ENCODE results near the gene PDE6D. TPM values are rescaled to one million over a fixed set of nuclear protein-coding genes. Genes with fewer than 3 reads are reported as not detected.

PDE6D gene
- 28.9 and 30.1 TPM in 2 replicates for total RNA-seq (2014; rRNA removed; shearing (Covaris generic))

- peaks cover 2% of the 10 kb centered on the region for H3K27me3 ChIP-seq (ENCODE audit: control insufficient read depth, insufficient read depth, low read length)
- H3K4me3 ChIP-seq (ENCODE audit: insufficient read depth, low read depth, low read length), result peak within 1 kb of the TSS; percentile 78
- no peaks in the 10 kb centered on the region for H3K36me3 ChIP-seq (replicated peaks; ENCODE audit: control insufficient read depth, insufficient read depth, low read length)
- DNase-seq, result peak; percentile 99
Observed at GRCh38 chr2:231780909-231781797, at the start of gene PDE6D. PDE6D (minus strand) TSS chr2:231781282; CDS start chr2:231781114, 168 bp downstream.

GRCh38 chr2:231821908-231822307 is 40.8 kb upstream of the PDE6D start:
- Histone ChIP-seq H3K27me3 (ENCODE audit: control insufficient read depth, insufficient read depth, low read length) (no peaks in the 10 kb centered on the region), H3K4me3 (ENCODE audit: insufficient read depth, low read depth, low read length) (no peak overlapping the region), H3K36me3 (replicated peaks; ENCODE audit: control insufficient read depth, insufficient read depth, low read length) (no peaks in the 10 kb centered on the region)
- no peak for DNase-seq

- no peak overlapping the region for H3K4me3 ChIP-seq (ENCODE audit: insufficient read depth, low read depth, low read length)
- DNase-seq, result peak; percentile 2
- no peaks in the 10 kb centered on the region for H3K27me3 ChIP-seq (ENCODE audit: control insufficient read depth, insufficient read depth, low read length)
- no peaks in the 10 kb centered on the region for H3K36me3 ChIP-seq (replicated peaks; ENCODE audit: control insufficient read depth, insufficient read depth, low read length)
Observed at GRCh38 chr2:231820786-231821303, 39.8 kb upstream of the PDE6D start.

GRCh38 chr2:231819447-231820042 is 38.5 kb upstream of the PDE6D start:
- Histone ChIP-seq H3K27me3 (ENCODE audit: control insufficient read depth, insufficient read depth, low read length) (no peaks in the 10 kb centered on the region), H3K36me3 (replicated peaks; ENCODE audit: control insufficient read depth, insufficient read depth, low read length) (no peaks in the 10 kb centered on the region), H3K4me3 (ENCODE audit: insufficient read depth, low read depth, low read length) (no peak overlapping the region)
- no peak for DNase-seq

GRCh38 chr2:231816327-231817026 is 35.4 kb upstream of the PDE6D start:
- DNase-seq, result no peak
- Histone ChIP-seq H3K36me3 (replicated peaks; ENCODE audit: control insufficient read depth, insufficient read depth, low read length) (no peaks in the 10 kb centered on the region), H3K27me3 (ENCODE audit: control insufficient read depth, insufficient read depth, low read length) (no peaks in the 10 kb centered on the region), H3K4me3 (ENCODE audit: insufficient read depth, low read depth, low read length) (no peak overlapping the region)

- no peak for DNase-seq
- Histone ChIP-seq H3K27me3 (ENCODE audit: control insufficient read depth, insufficient read depth, low read length) (no peaks in the 10 kb centered on the region), H3K4me3 (ENCODE audit: insufficient read depth, low read depth, low read length) (no peak overlapping the region), H3K36me3 (replicated peaks; ENCODE audit: control insufficient read depth, insufficient read depth, low read length) (peaks cover 16% of the 10 kb centered on the region)
Observed at GRCh38 chr2:231810905-231811304, 29.8 kb upstream of the PDE6D start.

GRCh38 chr2:231807020-231807419 is 25.9 kb upstream of the PDE6D start:
- no peak for DNase-seq
- H3K27me3 ChIP-seq (ENCODE audit: control insufficient read depth, insufficient read depth, low read length), result no peaks in the 10 kb centered on the region
- H3K36me3 ChIP-seq (replicated peaks; ENCODE audit: control insufficient read depth, insufficient read depth, low read length), result peaks cover 19% of the 10 kb centered on the region
- H3K4me3 ChIP-seq (ENCODE audit: insufficient read depth, low read depth, low read length), result no peak overlapping the region

GRCh38 chr2:231803501-231804138 is 22.5 kb upstream of the PDE6D start:
- H3K36me3 ChIP-seq (replicated peaks; ENCODE audit: control insufficient read depth, insufficient read depth, low read length), result peaks cover 23% of the 10 kb centered on the region

GRCh38 chr2:231800493-231801091 is 19.5 kb upstream of the PDE6D start:
- H3K27me3 ChIP-seq (ENCODE audit: control insufficient read depth, insufficient read depth, low read length), result no peaks in the 10 kb centered on the region
- DNase-seq, result peak; percentile 60
- peaks cover 20% of the 10 kb centered on the region for H3K36me3 ChIP-seq (replicated peaks; ENCODE audit: control insufficient read depth, insufficient read depth, low read length)
- H3K4me3 ChIP-seq (ENCODE audit: insufficient read depth, low read depth, low read length), result no peak overlapping the region

More at GRCh38 chr2:231803501-231804138, 22.5 kb upstream of the PDE6D start:
- no peaks in the 10 kb centered on the region for H3K27me3 ChIP-seq (ENCODE audit: control insufficient read depth, insufficient read depth, low read length)
- H3K4me3 ChIP-seq (ENCODE audit: insufficient read depth, low read depth, low read length), result no peak overlapping the region
- no peak for DNase-seq

- DNase-seq, result no peak
- no peak overlapping the region for H3K4me3 ChIP-seq (ENCODE audit: insufficient read depth, low read depth, low read length)
- peaks cover 16% of the 10 kb centered on the region for H3K36me3 ChIP-seq (replicated peaks; ENCODE audit: control insufficient read depth, insufficient read depth, low read length)
- H3K27me3 ChIP-seq (ENCODE audit: control insufficient read depth, insufficient read depth, low read length), result no peaks in the 10 kb centered on the region
Observed at GRCh38 chr2:231795525-231796327, 14.6 kb upstream of the PDE6D start.

- DNase-seq, result no peak
- no peaks in the 10 kb centered on the region for H3K27me3 ChIP-seq (ENCODE audit: control insufficient read depth, insufficient read depth, low read length)
- H3K4me3 ChIP-seq (ENCODE audit: insufficient read depth, low read depth, low read length), result no peak overlapping the region
- H3K36me3 ChIP-seq (replicated peaks; ENCODE audit: control insufficient read depth, insufficient read depth, low read length), result peaks cover 18% of the 10 kb centered on the region
Observed at GRCh38 chr2:231794383-231794782, 13.3 kb upstream of the PDE6D start.

GRCh38 chr2:231791107-231791506 is 10.0 kb upstream of the PDE6D start:
- DNase-seq, result no peak
- Histone ChIP-seq H3K27me3 (ENCODE audit: control insufficient read depth, insufficient read depth, low read length) (no peaks in the 10 kb centered on the region), H3K36me3 (replicated peaks; ENCODE audit: control insufficient read depth, insufficient read depth, low read length) (peaks cover 13% of the 10 kb centered on the region), H3K4me3 (ENCODE audit: insufficient read depth, low read depth, low read length) (no peak overlapping the region)

GRCh38 chr2:231786917-231787292 is 5.8 kb upstream of the PDE6D start:
- DNase-seq, result no peak
- peak overlapping the region; percentile 98 for H3K4me3 ChIP-seq (ENCODE audit: insufficient read depth, low read depth, low read length)
- peaks cover 11% of the 10 kb centered on the region for H3K36me3 ChIP-seq (replicated peaks; ENCODE audit: control insufficient read depth, insufficient read depth, low read length)
- no peaks in the 10 kb centered on the region for H3K27me3 ChIP-seq (ENCODE audit: control insufficient read depth, insufficient read depth, low read length)
